GM12878 (cell line): Measurements from ENCODE around the gene STAG2.

ENCODE experiments used
- EGR1 ChIP-seq, 2 experiments: IDR thresholded peaks; 1 replicate in 1 of 2; 2 replicates in 1 of 2; pipeline ENCODE4 v1.6.1; 2011 to 2012; ENCODE audit warnings: low read depth in 2 of 2, low read length in 2 of 2, borderline replicate concordance in 1 of 2, mild to moderate bottlenecking in 1 of 2, moderate library complexity in 1 of 2
- EP300 ChIP-seq, 2 experiments: fragments of 150-350 bp in 1 of 2; IDR thresholded peaks; 2 replicates each; pipeline ENCODE4 v1.6.1; 2011 to 2012; ENCODE audit warnings: low read depth in 2 of 2, low read length in 2 of 2, borderline replicate concordance in 1 of 2, improper control_type of control experiment in 1 of 2, inconsistent platforms in 1 of 2; ENCODE audit not compliant: control insufficient read depth in 1 of 2

- TF ChIP-seq EP300 (IDR thresholded peaks at IDR 0.05; ENCODE audit: borderline replicate concordance in 1 of 2, control insufficient read depth in 1 of 2, low read depth in 2 of 2, low read length in 2 of 2) = no peak
- no peak for TF ChIP-seq EGR1 (IDR thresholded peaks at IDR 0.05; ENCODE audit: borderline replicate concordance in 1 of 2, low read depth in 2 of 2, low read length in 2 of 2)
Measured at GRCh38 chrX:123960956-123961267, 594 bp upstream of the STAG2 start.
